Skin epidermis (tissue), 12 donors: ENCODE data around the gene COL8A2.
A peak's percentile ranks its signal among the peaks of the same experiment; 100 is the strongest.

Experiments
- H3K27ac ChIP-seq, 21 experiments: fragments of 200-600 bp; sonication (generic) in 11 of 21; one replicate each; pipeline ENCODE4 v1.5.0; 2020; ENCODE audit warnings: mild to moderate bottlenecking in 3 of 21, inconsistent platforms in 2 of 21, moderate library complexity in 2 of 21
- H3K4me3 ChIP-seq, 7 experiments: fragments of 200-600 bp; sonication (generic) in 2 of 7; one replicate each; pipeline ENCODE4 v1.5.0; 2020; ENCODE audit warnings: inconsistent platforms in 2 of 7, mild to moderate bottlenecking in 2 of 7, moderate library complexity in 1 of 7

Gene COL8A2

GRCh38 chr1:36095760-36096405 is 29.1 kb downstream of the COL8A2 start:
- Histone ChIP-seq H3K27ac (peak overlapping the region in 7 of 21 experiments; percentile 1 to 58 (median 44)), H3K4me3 (no peak overlapping the region)

DNA sequence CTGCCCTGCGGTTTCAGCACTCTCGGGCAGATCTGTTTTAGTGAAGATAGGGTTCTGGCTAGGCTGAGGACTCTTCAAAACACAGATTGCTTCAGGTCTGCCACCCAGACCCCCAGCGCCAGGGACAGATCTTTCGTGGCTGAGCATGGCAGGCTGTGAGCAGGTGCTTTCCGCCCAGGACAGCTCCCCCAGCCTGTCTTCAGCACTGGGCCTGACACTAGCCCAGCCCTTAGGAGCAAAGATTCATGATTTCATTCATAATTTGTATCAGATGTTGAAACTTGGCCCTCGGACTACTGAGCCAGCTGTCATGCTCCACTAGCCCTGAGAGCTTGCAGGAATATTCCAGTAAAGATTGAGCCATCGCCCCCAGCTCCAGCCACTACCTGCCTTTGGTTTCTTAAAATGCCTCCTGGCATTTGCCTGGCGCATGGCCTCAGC is 30.4 kb downstream of the COL8A2 start:
- Histone ChIP-seq H3K27ac (peak overlapping the region in 9 of 21 experiments; percentile 1 to 45 (median 30)), H3K4me3 (no peak overlapping the region)

GRCh38 chr1:36093929-36094328 is 31.1 kb downstream of the COL8A2 start:
- H3K27ac ChIP-seq = peak overlapping the region in 10 of 21 experiments; percentile 1 to 52 (median 28)
- no peak overlapping the region for H3K4me3 ChIP-seq

GRCh38 chr1:36093226-36093625 is 31.8 kb downstream of the COL8A2 start:
- no peak overlapping the region for H3K4me3 ChIP-seq
- H3K27ac ChIP-seq = peak overlapping the region in 8 of 21 experiments; percentile 6 to 52 (median 25)

- H3K27ac ChIP-seq = peak overlapping the region in 4 of 21 experiments; percentile 6 to 36 (median 26)
- H3K4me3 ChIP-seq = no peak overlapping the region
These were observed 32.2 kb downstream of the COL8A2 start for GRCh38 chr1:36092798-36093185.

DNA sequence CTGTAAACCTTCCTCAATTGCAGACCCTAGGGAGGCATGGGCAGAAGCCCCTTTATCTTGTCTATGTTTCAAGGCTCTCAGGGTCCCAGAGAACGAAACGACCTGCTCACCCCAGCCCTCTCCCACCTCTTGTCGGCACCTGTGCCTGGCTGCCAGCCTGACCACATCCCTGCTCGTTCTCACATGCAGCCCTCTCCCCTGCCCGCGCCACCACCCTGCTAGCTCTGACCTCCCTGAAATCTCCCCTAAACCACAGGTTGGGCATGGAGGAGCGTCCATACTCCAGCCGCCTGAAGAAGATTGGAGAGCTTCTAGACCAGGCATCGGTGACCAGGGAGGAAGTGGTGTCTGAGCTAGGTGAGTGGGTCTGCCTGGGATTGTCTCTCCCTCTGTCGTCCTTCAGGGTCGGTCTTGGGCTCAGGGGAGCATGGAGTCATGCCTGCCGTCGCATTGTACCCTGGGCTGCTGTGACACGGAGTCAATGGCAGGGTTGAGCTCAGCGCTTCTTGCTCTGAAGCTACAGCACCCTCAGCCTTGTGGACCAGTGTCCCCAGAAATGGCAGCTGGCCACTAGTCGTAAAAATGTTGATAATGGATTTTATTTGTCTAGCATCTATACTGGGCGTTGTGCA is 32.7 kb downstream of the COL8A2 start:
- peak overlapping the region in 1 of 21 experiments; percentile 6 for H3K27ac ChIP-seq

DNA sequence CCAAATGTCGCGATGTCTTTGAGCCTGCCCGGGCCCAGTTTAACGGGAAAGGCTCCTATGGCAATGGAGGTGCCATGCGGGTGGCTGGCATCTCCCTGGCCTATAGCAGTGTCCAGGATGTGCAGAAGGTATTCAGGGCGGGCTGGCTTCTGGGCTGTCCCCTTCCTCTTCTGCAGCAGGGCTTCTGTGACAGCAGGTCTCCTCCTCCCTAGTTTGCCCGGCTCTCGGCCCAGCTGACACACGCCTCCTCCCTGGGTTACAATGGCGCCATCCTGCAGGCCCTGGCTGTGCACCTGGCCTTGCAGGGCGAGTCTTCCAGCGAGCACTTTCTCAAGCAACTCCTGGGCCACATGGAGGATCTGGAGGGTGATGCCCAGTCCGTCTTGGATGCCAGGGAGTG is 33.3 kb downstream of the COL8A2 start:
- Histone ChIP-seq H3K4me3 (no peak overlapping the region), H3K27ac (no peak overlapping the region)

More for the DNA sequence above, 32.7 kb downstream of the COL8A2 start:
- H3K4me3 ChIP-seq = no peak overlapping the region

DNA sequence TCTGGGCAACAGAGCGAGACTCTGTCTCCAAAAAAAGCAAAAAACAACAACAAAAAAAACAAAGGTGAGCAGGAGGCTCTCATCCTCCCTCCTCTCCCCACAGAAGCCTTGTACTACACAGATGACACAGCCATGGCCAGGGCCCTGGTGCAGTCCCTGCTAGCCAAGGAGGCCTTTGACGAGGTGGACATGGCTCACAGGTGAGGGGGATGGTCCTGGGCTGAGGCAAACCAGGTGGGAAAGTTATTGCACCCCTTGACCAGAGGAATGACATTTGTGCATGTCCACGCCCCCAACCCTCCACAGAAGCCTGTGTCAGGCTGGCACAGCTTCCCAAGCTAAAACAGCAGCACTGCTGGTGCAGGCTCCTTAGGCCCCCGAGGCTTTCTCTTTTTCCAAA is 33.9 kb downstream of the COL8A2 start:
- Histone ChIP-seq H3K4me3 (no peak overlapping the region), H3K27ac (no peak overlapping the region)

- Histone ChIP-seq H3K4me3 (peak overlapping the region; percentile 83 to 100 (median 98)), H3K27ac (peak overlapping the region in 20 of 21 experiments; percentile 72 to 97 (median 92))
These were observed 35.5 kb downstream of the COL8A2 start for GRCh38 chr1:36089393-36090121.

- peak within 1 kb of the TSS; percentile 83 to 100 (median 98) for H3K4me3 ChIP-seq
- peak within 1 kb of the TSS; percentile 68 to 97 (median 91) for H3K27ac ChIP-seq
These were observed 36.2 kb downstream of the COL8A2 start, which contains the start of gene ADPRS for GRCh38 chr1:36088577-36089392. Gene ADPRS, plus strand, starts transcription at chr1:36088892. Its CDS starts 13 bp downstream, at chr1:36088905.

DNA sequence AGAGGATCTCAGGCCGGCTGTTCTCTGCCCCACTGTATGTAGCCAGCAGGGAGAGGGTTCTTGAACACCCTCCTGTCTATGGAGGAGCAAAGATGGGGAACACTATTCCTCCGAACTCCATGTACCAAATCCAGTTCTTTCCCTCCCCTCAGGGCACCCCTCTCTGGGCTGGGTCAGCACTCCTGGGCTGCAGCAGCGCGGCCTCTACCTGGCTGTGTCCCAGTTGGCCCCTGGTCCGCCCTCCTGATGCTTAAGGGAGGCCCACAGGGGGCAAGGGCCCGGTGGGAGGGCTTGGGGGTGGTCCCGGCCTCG is 36.8 kb downstream of the COL8A2 start:
- H3K27ac ChIP-seq = peak overlapping the region; percentile 35 to 97 (median 91)

DNA sequence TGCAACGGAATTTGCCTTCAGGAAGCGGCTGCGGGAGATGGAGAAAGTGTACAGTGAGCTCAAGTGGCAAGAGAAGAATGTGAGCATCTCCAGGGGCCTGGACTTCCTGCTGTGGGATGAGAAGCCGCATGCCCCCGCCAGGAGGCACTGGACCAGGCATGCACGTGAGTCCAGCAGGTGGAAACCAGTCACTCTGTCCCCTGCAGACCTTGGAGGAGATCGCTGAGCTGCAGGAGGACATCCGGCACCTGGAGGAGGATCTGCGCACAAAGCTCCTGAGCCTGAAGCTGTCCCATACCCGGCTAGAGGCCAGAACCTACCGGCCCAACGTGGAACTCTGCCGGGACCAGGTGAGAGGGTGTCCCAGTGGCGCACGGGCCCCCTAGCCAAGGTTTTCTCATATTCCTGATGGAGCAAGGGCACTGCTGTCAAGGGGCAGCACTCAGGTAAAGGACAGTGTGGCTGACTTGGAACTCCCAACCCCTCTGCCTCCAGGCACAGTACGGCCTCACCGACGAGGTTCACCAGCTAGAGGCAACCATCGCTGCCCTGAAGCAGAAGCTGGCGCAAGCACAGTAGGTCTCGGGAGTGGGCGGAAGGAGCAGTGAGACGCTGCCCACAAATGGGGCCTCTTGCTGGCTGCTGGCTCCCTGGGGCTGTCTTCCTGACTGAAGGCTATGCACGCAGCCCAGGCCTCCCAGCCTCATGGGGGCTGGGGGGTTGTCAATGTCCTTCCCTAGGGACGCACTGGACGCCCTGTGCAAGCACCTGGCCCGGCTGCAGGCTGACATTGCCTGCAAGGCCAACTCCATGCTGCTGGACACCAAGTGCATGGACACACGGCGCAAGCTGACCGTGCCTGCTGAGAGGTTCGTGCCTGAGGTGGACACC is 37.5 kb downstream of the COL8A2 start:
- peak overlapping the region in 1 of 21 experiments; percentile 93 for H3K27ac ChIP-seq
- H3K4me3 ChIP-seq = no peak overlapping the region

More for the DNA sequence above, 36.8 kb downstream of the COL8A2 start:
- H3K4me3 ChIP-seq = peak overlapping the region; percentile 83 to 100 (median 98)

GRCh38 chr1:36086529-36087232 is 38.3 kb downstream of the COL8A2 start:
- H3K27ac ChIP-seq = no peak overlapping the region
- H3K4me3 ChIP-seq = no peak overlapping the region

DNA sequence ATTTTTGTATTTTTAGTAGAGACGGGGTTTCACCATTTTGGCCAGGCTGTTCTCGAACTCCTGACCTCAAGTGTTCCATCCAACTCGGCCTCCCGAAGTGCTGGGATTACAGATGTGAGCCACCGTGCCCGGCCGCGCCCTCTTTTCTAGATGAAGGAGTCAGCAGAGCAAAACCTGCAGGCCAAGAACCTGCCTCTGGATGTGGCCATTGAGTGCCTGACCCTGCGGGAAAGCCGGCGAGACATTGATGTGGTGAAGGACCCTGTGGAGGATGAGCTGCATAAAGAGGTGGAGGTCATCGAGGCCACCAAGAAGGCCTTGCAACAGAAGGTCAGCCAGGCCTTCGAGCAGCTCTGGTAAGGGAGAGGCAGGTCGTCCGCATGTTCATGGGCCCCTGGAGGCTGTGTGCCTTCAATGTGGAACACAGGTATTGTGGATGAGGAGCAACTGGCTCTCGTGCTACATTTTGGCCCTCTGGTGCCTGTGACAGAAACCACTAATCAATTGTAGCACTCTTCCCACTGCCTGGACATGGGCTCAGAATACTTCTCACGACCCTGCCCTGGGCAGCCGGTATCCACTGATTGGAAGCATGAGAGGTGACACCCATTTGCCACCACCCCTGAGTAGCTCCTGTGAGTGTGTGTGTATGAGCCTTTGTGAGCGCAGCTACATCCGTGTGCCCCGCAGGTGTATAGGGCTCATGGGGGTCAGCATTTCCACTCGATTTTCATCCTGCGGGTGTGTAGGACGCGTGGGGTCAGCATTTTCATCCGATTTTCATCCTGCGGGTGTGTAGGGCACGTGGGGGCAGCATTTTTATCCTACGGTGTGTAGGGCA is 39.1 kb downstream of the COL8A2 start:
- H3K27ac ChIP-seq = no peak overlapping the region
- no peak overlapping the region for H3K4me3 ChIP-seq

DNA sequence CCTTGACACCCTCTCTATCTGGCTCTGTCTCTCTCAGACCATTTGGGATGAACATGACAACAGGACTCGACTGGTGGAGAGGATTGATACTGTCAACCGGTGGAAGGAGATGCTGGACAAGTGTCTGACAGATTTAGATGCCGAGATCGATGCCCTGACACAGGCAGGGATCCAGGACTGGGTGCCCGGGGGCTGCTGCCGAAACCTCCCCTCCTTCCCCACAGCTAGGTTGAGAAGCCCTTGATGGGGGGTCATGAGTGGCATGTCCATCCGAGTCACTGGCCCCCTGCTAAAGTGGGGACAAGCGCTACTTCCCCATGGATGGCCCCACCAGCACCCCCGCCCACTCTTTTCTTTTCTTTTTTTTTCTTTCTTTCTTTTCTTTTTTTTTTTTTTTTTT is 39.9 kb downstream of the COL8A2 start:
- Histone ChIP-seq H3K4me3 (no peak overlapping the region), H3K27ac (no peak overlapping the region)

GRCh38 chr1:36084497-36085115 is 40.4 kb downstream of the COL8A2 start:
- Histone ChIP-seq H3K27ac (peak overlapping the region in 10 of 21 experiments; percentile 6 to 73 (median 40)), H3K4me3 (peak overlapping the region; percentile 9 to 50 (median 32))
